SK-N-SH (cell line): ENCODE measurements around the gene GSTA5. TPM values are rescaled to one million over a fixed set of nuclear protein-coding genes. Genes with fewer than 3 reads are reported as not detected.
"Not testable (repeated sequence)": the region's sequence is repeated elsewhere in the genome, so short reads cannot be mapped to it uniquely, and the experiment has no call there.

Source experiments
- CTCF ChIA-PET: fragments of 300-600, 350-600 bp; formaldehyde crosslinking; extraction: SDS; loops from one replicate; lab custom pipeline; 2021; lab: Yijun Ruan, JAX
- POLR2A ChIA-PET: fragments of 350-600 bp; sonication (Branson Sonifier 250); formaldehyde crosslinking; extraction: SDS; loops from one replicate; lab custom pipeline; 2020; ENCODE audit warnings: antibody characterized with exemption, inconsistent platforms; lab: Yijun Ruan, JAX
- DNase-seq: peaks from one replicate; pipeline ENCODE4 v3.0.0; 2012
- H2AFZ ChIP-seq: fragments of 200-600 bp; sonication (generic); 2 replicates; pipeline ENCODE4 v1.8.1; 2016; ENCODE audit warnings: antibody characterized with exemption, mild to moderate bottlenecking, low read depth
- H3F3A ChIP-seq: fragments of 200-600 bp; sonication (generic); replicated peaks from 2 replicates; pipeline ENCODE3; 2016; ENCODE audit warnings: antibody characterized with exemption, mild to moderate bottlenecking; ENCODE audit not compliant: insufficient read depth
- H3K27ac ChIP-seq, 2 experiments: fragments of 200-500 bp in 1 of 2; fragments of 200-600 bp in 1 of 2; sonication (Bioruptor generic) in 1 of 2; sonication (generic), shearing (Covaris generic) in 1 of 2; 2 replicates each; pipeline versions ENCODE4 v1.5.1 to v1.6.1; 2014 to 2016; ENCODE audit warnings: low read depth in 2 of 2, inconsistent platforms in 1 of 2, low read length in 1 of 2, mild to moderate bottlenecking in 1 of 2, mixed read lengths in 1 of 2
- H3K27me3 ChIP-seq: fragments of 200-600 bp; sonication (generic), shearing (Covaris generic); 2 replicates; pipeline ENCODE4 v1.6.1; 2016; ENCODE audit warnings: mixed run types; ENCODE audit not compliant: insufficient read depth
- H3K36me3 ChIP-seq, 2 experiments: fragments of 200-500 bp in 1 of 2; fragments of 200-600 bp in 1 of 2; sonication (Bioruptor generic) in 1 of 2; sonication (generic) in 1 of 2; replicated peaks in 1 of 2; 2 replicates each; pipeline versions ENCODE3 to v1.5.1; 2014 to 2016; ENCODE audit warnings: low read length in 1 of 2, mild to moderate bottlenecking in 1 of 2; ENCODE audit not compliant: insufficient read depth in 2 of 2, control insufficient read depth in 1 of 2
- H3K4me1 ChIP-seq, 2 experiments: fragments of 200-500 bp in 1 of 2; fragments of 200-600 bp in 1 of 2; sonication (Bioruptor generic) in 1 of 2; sonication (generic), shearing (Covaris generic) in 1 of 2; 2 replicates each; pipeline versions ENCODE4 v1.5.1 to v1.6.1; 2014 to 2016; ENCODE audit warnings: low read depth in 1 of 2, low read length in 1 of 2, mixed run types in 1 of 2; ENCODE audit not compliant: insufficient read depth in 2 of 2, control insufficient read depth in 1 of 2
- H3K4me2 ChIP-seq: fragments of 200-600 bp; sonication (generic), shearing (Covaris generic); 2 replicates; pipeline ENCODE4 v1.6.1; 2017; ENCODE audit warnings: mixed run types
- H3K4me3 ChIP-seq, 2 experiments: fragments of 200-500 bp in 1 of 2; fragments of 200-600 bp in 1 of 2; sonication (Bioruptor generic) in 1 of 2; sonication (generic), shearing (Covaris generic) in 1 of 2; 2 replicates each; pipeline versions ENCODE4 v1.5.1 to v1.8.1; 2014 to 2016; ENCODE audit warnings: low read depth in 2 of 2, inconsistent platforms in 1 of 2, low read length in 1 of 2, mild to moderate bottlenecking in 1 of 2, mixed read lengths in 1 of 2, moderate library complexity in 1 of 2
- H3K79me2 ChIP-seq: fragments of 200-600 bp; sonication (generic); 2 replicates; pipeline ENCODE4 v1.8.1; 2017; ENCODE audit warnings: mild to moderate bottlenecking; ENCODE audit not compliant: insufficient read depth
- H3K9ac ChIP-seq: fragments of 200-600 bp; sonication (generic); 2 replicates; pipeline ENCODE4 v1.6.1; 2017; ENCODE audit warnings: mixed run types
- H3K9me2 ChIP-seq: fragments of 200-600 bp; sonication (generic); 2 replicates; pipeline ENCODE4 v1.6.1; 2017; ENCODE audit warnings: mixed run types
- H3K9me3 ChIP-seq: fragments of 200-600 bp; sonication (generic); 2 replicates; pipeline ENCODE4 v1.6.1; 2017; ENCODE audit warnings: mixed run types, mild to moderate bottlenecking, moderate library complexity
- H4K20me1 ChIP-seq: fragments of 200-600 bp; sonication (generic); 2 replicates; pipeline ENCODE4 v1.6.1; 2017; ENCODE audit warnings: mild to moderate bottlenecking, mixed run types; ENCODE audit not compliant: insufficient read depth
- CTCF ChIP-seq: fragments of 200-600 bp; sonication (generic); IDR thresholded peaks from 2 replicates; pipeline ENCODE4 v1.6.1; 2017; ENCODE audit warnings: antibody characterized with exemption, mild to moderate bottlenecking, moderate library complexity
- ELF1 ChIP-seq: IDR thresholded peaks from 2 replicates; pipeline ENCODE4 v1.4.0; 2012
- EP300 ChIP-seq, 2 experiments: IDR thresholded peaks; 2 replicates each; pipeline versions ENCODE4 v1.4.0 to v1.6.1; 2012; ENCODE audit warnings: borderline replicate concordance in 1 of 2, low read depth in 1 of 2, low read length in 1 of 2
- FOXM1 ChIP-seq: IDR thresholded peaks from 2 replicates; pipeline ENCODE4 v1.4.0; 2012; ENCODE audit warnings: low read depth, mild to moderate bottlenecking
- GATA2 ChIP-seq: sonication (generic); formaldehyde crosslinking; IDR thresholded peaks from 2 replicates; pipeline ENCODE4 v1.5.0; 2020; ENCODE audit warnings: mild to moderate bottlenecking, missing genetic modification reagents
- IRF3 ChIP-seq: fragments of 150-350 bp; IDR thresholded peaks from 2 replicates; pipeline ENCODE4 v1.6.1; 2016; ENCODE audit warnings: mild to moderate bottlenecking, low read depth, low read length
- JUND ChIP-seq: IDR thresholded peaks from 2 replicates; pipeline ENCODE4 v1.4.0; 2012
- NFIC ChIP-seq: IDR thresholded peaks from 2 replicates; pipeline ENCODE4 v1.4.0; 2012; ENCODE audit warnings: borderline replicate concordance
- NRF1 ChIP-seq: IDR thresholded peaks from 2 replicates; pipeline ENCODE4 v1.6.1; 2012; ENCODE audit warnings: low read depth, mild to moderate bottlenecking, low read length
- PBX3 ChIP-seq: IDR thresholded peaks from 2 replicates; pipeline ENCODE4; 2012
- POLR2AphosphoS5 ChIP-seq: IDR thresholded peaks from 2 replicates; pipeline ENCODE4 v1.6.1; 2012; ENCODE audit warnings: low read depth, low read length
- RXRA ChIP-seq: IDR thresholded peaks from 2 replicates; pipeline ENCODE4 v1.4.0; 2012; ENCODE audit warnings: low read depth, mild to moderate bottlenecking, borderline replicate concordance
- TAF1 ChIP-seq: IDR thresholded peaks from 2 replicates; pipeline ENCODE4 v1.6.1; 2012; ENCODE audit warnings: low read depth, mild to moderate bottlenecking, low read length, moderate library complexity, borderline replicate concordance
- TEAD4 ChIP-seq: IDR thresholded peaks from 2 replicates; pipeline ENCODE4 v1.4.0; 2012; ENCODE audit warnings: mild to moderate bottlenecking, borderline replicate concordance; ENCODE audit not compliant: insufficient read depth
- USF1 ChIP-seq: IDR thresholded peaks from 2 replicates; pipeline ENCODE4 v1.4.0; 2012; ENCODE audit warnings: low read depth, borderline replicate concordance
- USF2 ChIP-seq: fragments of 150-350 bp; IDR thresholded peaks from 2 replicates; pipeline ENCODE4 v1.6.1; 2017; ENCODE audit warnings: antibody characterized with exemption, low read length, low read depth, borderline replicate concordance
- ZBTB33 ChIP-seq: IDR thresholded peaks from 2 replicates; pipeline ENCODE4 v1.4.0; 2012; ENCODE audit warnings: low read depth, borderline replicate concordance
- WGBS: methylation state at CpG from one replicate; pipeline ENCODE4 v1.1.6; 2017; ENCODE audit warnings: low lambda C conversion rate; 5-methylcytosine and 5-hydroxymethylcytosine counted together
- polyA plus RNA-seq, 3 experiments: library from polyadenylated mRNA; depleted of rRNA; stranded (reverse); fragments of >200 nt; gene quantifications; 2 replicates each; pipeline ENCODE4 v1.2.3, GENCODE V29; 2012

The GSTA5 gene
- polyA plus RNA-seq, 1 of the 3 experiments (the other 2 are of a cell fraction), result not detected

- 30% methylated on average over 4 of the region's 4 CpGs for WGBS
- Histone ChIP-seq H3K9ac (no peak overlapping the region), H3K9me3 (no peaks in the 10 kb centered on the region), H2AFZ (no peak overlapping the region), H3K4me2 (no peak overlapping the region), H3F3A (no peaks in the 10 kb centered on the region), H3K27ac (no peak overlapping the region), H3K79me2 (no peaks in the 10 kb centered on the region), H3K36me3 (no peaks in the 10 kb centered on the region), H3K9me2 (no peaks in the 10 kb centered on the region), H3K27me3 (peaks cover 28% of the 10 kb centered on the region; the same call in 1 of the 2 replicates), H4K20me1 (no peaks in the 10 kb centered on the region), H3K4me1 (no peaks in the 10 kb centered on the region), H3K4me3 (no peak overlapping the region)
- DNase-seq, result no peak
- ChIA-PET CTCF (interaction anchor here (1.7 kb wide), 1 partner anchor 24 kb away, joined by 3 read pairs; no protein-coding TSS in a partner anchor), POLR2A (no interaction called here)
- TF ChIP-seq ZBTB33 (no peak), EP300 (IDR thresholded peaks at IDR 0.05; ENCODE audit: borderline replicate concordance in 1 of 2, low read depth in 1 of 2, low read length in 1 of 2) (no peak), TEAD4 (no peak), RXRA (no peak), JUND (no peak), IRF3 (no peak), FOXM1 (no peak), GATA2 (CRISPR knock-in tag) (no peak), NFIC (no peak), USF1 (no peak), USF2 (no peak), ELF1 (no peak), TAF1 (no peak), POLR2AphosphoS5 (no peak), CTCF (no peak), PBX3 (no peak), NRF1 (no peak)
Measured at GRCh38 chr6:52858416-52858815, 17.8 kb upstream of the GSTA5 start.

- H3K9ac ChIP-seq, H3K36me3 ChIP-seq, H3K4me1 ChIP-seq, H3K9me3 ChIP-seq, H3K27ac ChIP-seq, H3K79me2 ChIP-seq, POLR2A ChIA-PET, H4K20me1 ChIP-seq, H3K4me3 ChIP-seq, H3K4me2 ChIP-seq, H3F3A ChIP-seq, H2AFZ ChIP-seq, DNase-seq, H3K9me2 ChIP-seq: not testable (repeated sequence)
- peaks cover 28% of the 10 kb centered on the region; the same call in 1 of the 2 replicates for H3K27me3 ChIP-seq
- CTCF ChIA-PET, result interaction anchor here (1.1 kb wide), 1 partner anchor 132 kb away, joined by 3 read pairs; no protein-coding TSS in a partner anchor
- 32% methylated on average over 3 of the region's 3 CpGs for WGBS
Measured at GRCh38 chr6:52856137-52856536, 15.5 kb upstream of the GSTA5 start.
